MM.1S (cell line): ENCODE results near the gene TUBGCP3.

Source experiments
- DNase-seq: peaks from one replicate; pipeline ENCODE4 v3.0.0-alpha.2; 2015
- H2AFZ ChIP-seq: fragments of 300-600 bp; sonication (generic); 2 replicates; pipeline ENCODE4 v1.6.0; 2016; ENCODE audit warnings: antibody characterized with exemption, low read length
- H3F3A ChIP-seq: fragments of 300-600 bp; sonication (generic); 2 replicates; pipeline ENCODE4 v1.6.1; 2016; ENCODE audit warnings: mild to moderate bottlenecking, antibody characterized with exemption, low read length, moderate library complexity, mixed read lengths; ENCODE audit not compliant: insufficient read depth
- H3K27ac ChIP-seq: fragments of 300-600 bp; sonication (generic); 2 replicates; pipeline ENCODE4 v1.5.1; 2016; ENCODE audit warnings: mild to moderate bottlenecking, low read length
- H3K27me3 ChIP-seq: fragments of 300-600 bp; sonication (generic); replicated peaks from 2 replicates; pipeline ENCODE4 v1.6.0; 2016; ENCODE audit warnings: low read length; ENCODE audit not compliant: insufficient read depth
- H3K36me3 ChIP-seq: fragments of 300-600 bp; sonication (generic); replicated peaks from 2 replicates; pipeline ENCODE4 v1.6.1; 2016; ENCODE audit warnings: mild to moderate bottlenecking, low read length, mixed read lengths; ENCODE audit not compliant: insufficient read depth
- H3K4me1 ChIP-seq: fragments of 300-600 bp; sonication (generic); 2 replicates; pipeline ENCODE4 v1.6.1; 2016; ENCODE audit warnings: low read length, mixed read lengths
- H3K4me2 ChIP-seq: fragments of 300-600 bp; sonication (generic); 2 replicates; pipeline ENCODE4 v1.6.0; 2016; ENCODE audit warnings: low read depth, low read length
- H3K4me3 ChIP-seq: fragments of 300-600 bp; sonication (generic); 2 replicates; pipeline ENCODE4 v1.5.1; 2016; ENCODE audit warnings: low read length, mixed read lengths
- H3K79me2 ChIP-seq: fragments of 300-600 bp; sonication (generic); 2 replicates; pipeline ENCODE4 v1.6.1; 2016; ENCODE audit warnings: mixed run types, low read length, mixed read lengths
- H3K9ac ChIP-seq: fragments of 300-600 bp; sonication (generic); 2 replicates; pipeline ENCODE4 v1.6.1; 2016; ENCODE audit warnings: low read length, mixed read lengths
- H3K9me2 ChIP-seq: fragments of 300-600 bp; sonication (generic); replicated peaks from 2 replicates; pipeline ENCODE4 v1.6.1; 2016; ENCODE audit warnings: mild to moderate bottlenecking, low read length, mixed read lengths; ENCODE audit not compliant: insufficient read depth
- H3K9me3 ChIP-seq: fragments of 300-600 bp; sonication (generic); replicated peaks from 2 replicates; pipeline ENCODE4 v1.6.1; 2016; ENCODE audit warnings: mild to moderate bottlenecking, low read length, mixed read lengths; ENCODE audit not compliant: insufficient read depth
- H4K20me1 ChIP-seq: fragments of 300-600 bp; sonication (generic); 2 replicates; pipeline ENCODE4 v1.6.1; 2016; ENCODE audit warnings: mild to moderate bottlenecking, low read length, moderate library complexity, mixed read lengths; ENCODE audit not compliant: insufficient read depth
- CTCF ChIP-seq: fragments of 300-600 bp; sonication (generic); IDR thresholded peaks from 2 replicates; pipeline ENCODE4 v1.5.1; 2016; ENCODE audit warnings: antibody characterized with exemption, low read length, mixed read lengths
- EZH2 ChIP-seq: fragments of 300-600 bp; sonication (generic); optimal IDR thresholded peaks from 2 replicates; pipeline ENCODE3; 2017; ENCODE audit warnings: low read depth, mild to moderate bottlenecking, antibody characterized with exemption, low read length, mixed read lengths
- EZH2phosphoT487 ChIP-seq: fragments of 300-600 bp; sonication (generic); IDR thresholded peaks from 2 replicates; pipeline ENCODE4 v1.6.1; 2018; ENCODE audit warnings: antibody characterized with exemption, low read length

Gene TUBGCP3

GRCh38 chr13:112447306-112447705 is 140.6 kb downstream of the TUBGCP3 start:
- Histone ChIP-seq H2AFZ (no peak overlapping the region), H4K20me1 (no peaks in the 10 kb centered on the region), H3K27me3 (peaks cover 80% of the 10 kb centered on the region), H3F3A (no peaks in the 10 kb centered on the region), H3K4me2 (no peak overlapping the region), H3K9me2 (no peaks in the 10 kb centered on the region), H3K9me3 (no peaks in the 10 kb centered on the region), H3K79me2 (no peaks in the 10 kb centered on the region), H3K4me1 (0 out of 2 replicates have a peak, but pooled peaks cover 6% of the 10 kb centered on the region), H3K27ac (no peak overlapping the region), H3K36me3 (no peaks in the 10 kb centered on the region), H3K9ac (no peak overlapping the region), H3K4me3 (no peak overlapping the region)
- no peak for DNase-seq
- TF ChIP-seq EZH2: no peak

GRCh38 chr13:112446867-112447266 is 141.1 kb downstream of the TUBGCP3 start:
- H3K4me1 ChIP-seq: 0 out of 2 replicates have a peak, but pooled peaks cover 6% of the 10 kb centered on the region
- H4K20me1 ChIP-seq: no peaks in the 10 kb centered on the region
- no peaks in the 10 kb centered on the region for H3K36me3 ChIP-seq
- no peak overlapping the region for H3K9ac ChIP-seq
- no peak overlapping the region for H3K4me3 ChIP-seq
- H3K9me2 ChIP-seq: no peaks in the 10 kb centered on the region
- H3F3A ChIP-seq: no peaks in the 10 kb centered on the region
- H2AFZ ChIP-seq: no peak overlapping the region
- no peak overlapping the region for H3K4me2 ChIP-seq
- DNase-seq: no peak
- TF ChIP-seq CTCF (no peak), EZH2 (no peak), EZH2phosphoT487 (no peak)
- no peaks in the 10 kb centered on the region for H3K79me2 ChIP-seq
- H3K27me3 ChIP-seq: peaks cover 76% of the 10 kb centered on the region
- no peaks in the 10 kb centered on the region for H3K9me3 ChIP-seq
- H3K27ac ChIP-seq: no peak overlapping the region

GRCh38 chr13:112446347-112446861 is 141.5 kb downstream of the TUBGCP3 start:
- Histone ChIP-seq H3K27ac (no peak overlapping the region), H3F3A (no peaks in the 10 kb centered on the region), H3K9ac (no peak overlapping the region)

More at GRCh38 chr13:112446347-112446861, 141.5 kb downstream of the TUBGCP3 start:
- Histone ChIP-seq H3K9me2 (no peaks in the 10 kb centered on the region), H3K4me3 (no peak overlapping the region), H3K79me2 (no peaks in the 10 kb centered on the region), H3K27me3 (peaks cover 71% of the 10 kb centered on the region), H2AFZ (no peak overlapping the region), H3K4me1 (0 out of 2 replicates have a peak, but pooled peaks cover 6% of the 10 kb centered on the region), H4K20me1 (no peaks in the 10 kb centered on the region), H3K4me2 (no peak overlapping the region), H3K36me3 (no peaks in the 10 kb centered on the region), H3K9me3 (no peaks in the 10 kb centered on the region)
- TF ChIP-seq EZH2 (no peak), CTCF (no peak), EZH2phosphoT487 (no peak)
- no peak for DNase-seq
